Nephron (organoid): ENCODE results near the gene NANP.
"Not testable (repeated sequence)": the region's sequence is repeated elsewhere in the genome, so short reads cannot be mapped to it uniquely, and the experiment has no call there.

Experiments used
- H3K27ac Mint-ChIP-seq, 3 experiments: 2 replicates each; pipeline ENCODE4 v1.8.0; 2020; ENCODE audit warnings: mixed read lengths in 3 of 3, mild to moderate bottlenecking in 2 of 3, moderate library complexity in 1 of 3
- H3K27me3 Mint-ChIP-seq: 2 replicates; pipeline ENCODE4 v1.8.0; 2021; ENCODE audit warnings: low read depth, mild to moderate bottlenecking, moderate library complexity, mixed read lengths
- H3K36me3 Mint-ChIP-seq: 2 replicates; pipeline ENCODE4 v1.8.0; 2020; ENCODE audit warnings: low read depth, mixed read lengths
- H3K4me1 Mint-ChIP-seq: 2 replicates; pipeline ENCODE4 v1.8.0; 2020; ENCODE audit warnings: mixed read lengths
- H3K4me3 Mint-ChIP-seq, 3 experiments: 2 replicates each; pipeline ENCODE4 v1.8.0; 2020; ENCODE audit warnings: mild to moderate bottlenecking in 3 of 3, mixed read lengths in 3 of 3, moderate library complexity in 2 of 3
- H3K9me3 Mint-ChIP-seq: 2 replicates; pipeline ENCODE4 v1.8.0; 2020; ENCODE audit warnings: mixed read lengths
- TF ChIP-seq, protein P1 (sequence below), 3 experiments: fragments of 200-600 bp; sonication (generic); IDR thresholded peaks; one replicate each; pipeline ENCODE4 v1.5.0; 2021; ENCODE audit warnings: antibody characterized with exemption in 3 of 3; ENCODE audit not compliant: unreplicated experiment in 3 of 3

NANP gene

DNA sequence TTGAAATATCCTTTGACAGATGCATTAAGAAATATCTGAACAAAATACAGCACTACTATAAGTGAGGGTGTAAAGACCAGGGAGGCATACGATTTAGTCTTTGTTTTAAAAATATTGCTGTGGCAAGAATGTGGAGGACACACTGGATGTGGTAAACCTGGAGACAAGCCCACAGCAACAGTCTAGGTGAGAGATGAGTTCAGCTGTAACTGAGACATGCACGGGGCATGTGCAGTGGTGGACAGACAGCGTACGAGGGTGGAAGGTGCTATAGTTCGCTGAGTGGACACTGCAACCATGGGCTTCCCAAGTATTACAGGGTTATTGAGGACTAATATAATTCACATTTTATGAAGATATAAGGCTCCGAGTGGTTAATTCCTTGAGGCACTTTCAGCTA lies 1.8 kb downstream of the NANP start:
- H3K36me3 Mint-ChIP-seq: no peaks in the 10 kb centered on the region
- peak overlapping the region; percentile 87 to 94 (median 91) for H3K4me3 Mint-ChIP-seq

GRCh38 chr20:25619514-25619913 lies 4.3 kb downstream of the NANP start:
- TF ChIP-seq, protein P1, sequence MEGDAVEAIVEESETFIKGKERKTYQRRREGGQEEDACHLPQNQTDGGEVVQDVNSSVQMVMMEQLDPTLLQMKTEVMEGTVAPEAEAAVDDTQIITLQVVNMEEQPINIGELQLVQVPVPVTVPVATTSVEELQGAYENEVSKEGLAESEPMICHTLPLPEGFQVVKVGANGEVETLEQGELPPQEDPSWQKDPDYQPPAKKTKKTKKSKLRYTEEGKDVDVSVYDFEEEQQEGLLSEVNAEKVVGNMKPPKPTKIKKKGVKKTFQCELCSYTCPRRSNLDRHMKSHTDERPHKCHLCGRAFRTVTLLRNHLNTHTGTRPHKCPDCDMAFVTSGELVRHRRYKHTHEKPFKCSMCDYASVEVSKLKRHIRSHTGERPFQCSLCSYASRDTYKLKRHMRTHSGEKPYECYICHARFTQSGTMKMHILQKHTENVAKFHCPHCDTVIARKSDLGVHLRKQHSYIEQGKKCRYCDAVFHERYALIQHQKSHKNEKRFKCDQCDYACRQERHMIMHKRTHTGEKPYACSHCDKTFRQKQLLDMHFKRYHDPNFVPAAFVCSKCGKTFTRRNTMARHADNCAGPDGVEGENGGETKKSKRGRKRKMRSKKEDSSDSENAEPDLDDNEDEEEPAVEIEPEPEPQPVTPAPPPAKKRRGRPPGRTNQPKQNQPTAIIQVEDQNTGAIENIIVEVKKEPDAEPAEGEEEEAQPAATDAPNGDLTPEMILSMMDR (IDR thresholded peaks at IDR 0.05; ENCODE audit: unreplicated experiment in 3 of 3): no peak
- Mint-ChIP-seq H3K27ac (no peak overlapping the region), H3K36me3 (peaks cover 5% of the 10 kb centered on the region), H3K4me3 (no peak overlapping the region), H3K4me1 (peaks cover 16% of the 10 kb centered on the region), H3K27me3 (no peaks in the 10 kb centered on the region), H3K9me3 (no peaks in the 10 kb centered on the region)

More for the DNA sequence above, 1.8 kb downstream of the NANP start:
- H3K9me3 Mint-ChIP-seq: peaks cover 3% of the 10 kb centered on the region
- peak overlapping the region; percentile 74 to 96 (median 93) for H3K27ac Mint-ChIP-seq
- peaks cover 18% of the 10 kb centered on the region for H3K4me1 Mint-ChIP-seq
- no peaks in the 10 kb centered on the region for H3K27me3 Mint-ChIP-seq
- TF ChIP-seq, protein P1 (IDR thresholded peaks at IDR 0.05; ENCODE audit: unreplicated experiment in 3 of 3): no peak

DNA sequence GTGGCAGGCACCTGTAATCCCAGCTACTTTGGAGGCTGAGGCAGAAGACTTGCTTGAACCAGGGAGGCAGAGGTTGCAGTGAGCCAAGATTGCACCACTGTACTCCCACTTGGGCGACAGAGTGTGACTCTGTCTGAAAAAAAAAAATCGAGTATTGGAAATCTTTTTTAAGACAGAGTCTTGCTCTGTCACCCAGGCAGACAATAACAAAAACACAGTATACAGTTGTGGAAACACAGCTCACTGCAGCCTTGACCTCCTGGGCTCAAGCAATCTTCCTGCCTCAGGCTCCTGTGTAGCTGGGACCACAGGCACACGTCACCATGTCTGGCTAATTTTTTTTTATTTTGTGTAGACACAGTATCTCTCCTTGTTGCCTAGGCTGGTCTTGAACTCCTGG lies 15.0 kb downstream of the NANP start:
- no peak overlapping the region for H3K27ac Mint-ChIP-seq
- TF ChIP-seq, protein P1 (IDR thresholded peaks at IDR 0.05; ENCODE audit: unreplicated experiment in 3 of 3): no peak
- no peak overlapping the region for H3K4me3 Mint-ChIP-seq
- H3K9me3 Mint-ChIP-seq: no peaks in the 10 kb centered on the region
- no peaks in the 10 kb centered on the region for H3K27me3 Mint-ChIP-seq
- H3K4me1 Mint-ChIP-seq: peaks cover 7% of the 10 kb centered on the region
- H3K36me3 Mint-ChIP-seq: peaks cover 9% of the 10 kb centered on the region

DNA sequence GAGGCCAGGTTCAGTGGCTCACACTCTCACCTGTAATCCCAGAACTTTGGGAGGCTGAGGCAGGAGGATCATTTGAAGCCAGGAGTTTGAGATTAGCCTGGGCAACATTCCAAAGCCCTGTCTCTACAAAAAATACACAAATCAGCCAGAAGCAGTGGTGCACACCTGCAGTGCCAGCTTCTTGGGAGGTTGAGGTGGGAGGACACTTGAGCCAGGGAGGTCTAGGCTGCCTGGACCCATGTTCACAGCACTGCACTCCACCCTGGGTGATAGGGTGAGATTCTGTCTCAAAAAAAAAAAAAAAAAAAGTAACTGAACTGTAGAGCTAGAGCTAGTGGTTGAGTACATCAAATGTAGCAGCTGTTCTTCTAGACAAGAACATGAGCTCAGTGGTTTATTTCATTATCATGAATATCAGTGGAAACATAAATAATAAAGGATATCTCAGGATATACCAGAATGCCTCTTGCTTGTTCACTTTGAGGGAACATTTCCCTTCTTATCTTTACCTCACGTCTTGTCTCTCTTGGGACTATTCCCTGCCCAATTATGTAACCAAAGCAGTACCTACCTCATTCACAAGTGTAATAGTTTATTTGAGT lies 17.6 kb downstream of the NANP start:
- H3K36me3 Mint-ChIP-seq: no peaks in the 10 kb centered on the region
- H3K27ac Mint-ChIP-seq: no peak overlapping the region
- no peak overlapping the region for H3K4me3 Mint-ChIP-seq
- H3K9me3 Mint-ChIP-seq: no peaks in the 10 kb centered on the region
- TF ChIP-seq, protein P1 (IDR thresholded peaks at IDR 0.05; ENCODE audit: unreplicated experiment in 3 of 3): no peak
- H3K27me3 Mint-ChIP-seq: no peaks in the 10 kb centered on the region
- peaks cover 7% of the 10 kb centered on the region for H3K4me1 Mint-ChIP-seq

DNA sequence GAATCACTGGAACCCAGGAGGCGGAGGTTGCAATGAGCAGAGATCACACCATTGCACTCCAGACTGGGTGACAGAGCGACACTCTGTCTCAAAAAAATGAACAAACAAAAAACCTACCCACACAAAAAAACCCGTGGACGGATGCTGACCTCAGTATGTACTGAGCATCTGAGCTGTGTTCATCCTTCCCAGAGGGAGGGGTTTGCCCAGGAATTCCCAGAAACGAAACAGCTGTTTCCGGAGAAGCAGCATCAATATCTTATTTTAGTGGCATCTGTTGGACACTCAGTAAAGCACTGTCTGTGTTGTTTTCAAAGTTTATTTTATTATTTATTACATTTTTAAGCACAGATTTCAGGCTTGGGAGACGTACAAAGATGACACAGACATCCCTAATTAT lies 18.7 kb downstream of the NANP start:
- Mint-ChIP-seq H3K36me3 (no peaks in the 10 kb centered on the region), H3K27me3 (no peaks in the 10 kb centered on the region), H3K27ac (no peak overlapping the region), H3K4me1 (peaks cover 7% of the 10 kb centered on the region), H3K4me3 (no peak overlapping the region), H3K9me3 (no peaks in the 10 kb centered on the region)
- TF ChIP-seq, protein P1 (IDR thresholded peaks at IDR 0.05; ENCODE audit: unreplicated experiment in 3 of 3): no peak

DNA sequence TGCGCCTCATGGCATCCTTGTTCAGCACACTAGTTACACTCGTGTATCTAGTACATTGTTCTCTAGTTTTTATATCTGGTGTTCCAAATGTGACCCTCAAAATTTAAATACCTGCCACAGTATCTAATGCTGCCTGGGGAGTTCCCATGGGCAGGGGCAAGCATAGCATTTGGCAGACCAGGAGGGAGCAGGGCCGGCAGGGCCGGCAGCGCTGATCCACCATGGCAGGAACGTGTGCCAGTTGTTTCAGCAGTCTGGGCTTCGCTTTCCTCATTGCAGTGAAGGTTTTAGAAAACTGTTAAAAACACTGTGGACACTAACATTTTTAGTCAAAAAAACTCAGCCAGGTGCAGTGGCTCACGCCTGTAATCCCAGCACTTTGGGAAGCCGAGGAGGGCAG lies 19.2 kb downstream of the NANP start:
- H3K4me3 Mint-ChIP-seq: no peak overlapping the region
- no peaks in the 10 kb centered on the region for H3K9me3 Mint-ChIP-seq
- H3K4me1 Mint-ChIP-seq: peaks cover 7% of the 10 kb centered on the region
- no peaks in the 10 kb centered on the region for H3K36me3 Mint-ChIP-seq
- H3K27me3 Mint-ChIP-seq: no peaks in the 10 kb centered on the region
- TF ChIP-seq, protein P1 (IDR thresholded peaks at IDR 0.05; ENCODE audit: unreplicated experiment in 3 of 3): no peak
- H3K27ac Mint-ChIP-seq: no peak overlapping the region

- H3K4me3 Mint-ChIP-seq, H3K27me3 Mint-ChIP-seq, H3K9me3 Mint-ChIP-seq, H3K27ac Mint-ChIP-seq, H3K36me3 Mint-ChIP-seq, H3K4me1 Mint-ChIP-seq: not testable (repeated sequence)
Observed at GRCh38 chr20:25602914-25603309, 20.9 kb downstream of the NANP start.

DNA sequence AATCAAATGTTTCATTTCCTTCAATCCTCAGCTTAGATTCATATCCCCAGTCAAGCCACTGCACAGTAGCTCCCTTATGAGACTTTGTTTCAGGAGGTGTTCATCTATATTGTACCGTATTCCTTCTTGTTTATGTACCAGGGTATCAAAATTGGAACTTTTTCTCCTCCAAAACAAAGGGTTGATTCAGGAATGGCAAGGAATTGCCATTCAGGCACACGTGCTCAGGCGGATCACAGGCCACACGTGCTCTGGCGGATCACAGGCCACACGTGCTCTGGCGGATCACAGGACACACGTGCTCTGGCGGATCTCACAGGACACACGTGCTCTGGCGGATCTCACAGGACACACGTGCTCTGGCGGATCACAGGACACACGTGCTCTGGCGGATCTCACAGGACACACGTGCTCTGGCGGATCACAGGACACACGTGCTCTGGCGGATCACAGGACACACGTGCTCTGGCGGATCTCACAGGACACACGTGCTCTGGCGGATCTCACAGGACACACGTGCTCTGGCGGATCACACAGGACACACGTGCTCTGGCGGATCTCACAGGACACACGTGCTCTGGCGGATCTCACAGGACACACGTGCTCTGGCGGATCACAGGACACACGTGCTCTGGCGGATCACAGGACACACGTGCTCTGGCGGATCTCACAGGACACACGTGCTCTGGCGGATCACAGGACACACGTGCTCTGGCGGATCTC lies 21.5 kb downstream of the NANP start:
- not testable (repeated sequence) for H3K36me3 Mint-ChIP-seq, H3K4me1 Mint-ChIP-seq, H3K4me3 Mint-ChIP-seq, H3K27me3 Mint-ChIP-seq, H3K27ac Mint-ChIP-seq, H3K9me3 Mint-ChIP-seq
